Esophagus muscularis mucosa (tissue), 4 donors: ENCODE data around the gene AGPS. TPM values are rescaled to one million over a fixed set of nuclear protein-coding genes. Genes with fewer than 3 reads are reported as not detected.
"Not testable (repeated sequence)": the region's sequence is repeated elsewhere in the genome, so short reads cannot be mapped to it uniquely, and the experiment has no call there.

ENCODE experiments used
- DNase-seq: peaks from one replicate; pipeline ENCODE4 v3.0.0-alpha.2; 2017; ENCODE audit errors: extremely low spot score
- H3K27ac ChIP-seq, 4 donors: fragments of 200-600 bp; sonication (generic); replicated peaks in 1 of 4; 1 replicate in 3 of 4; 2 replicates in 1 of 4; pipeline ENCODE4 v1.5.1; 2016 to 2019; ENCODE audit warnings: mild to moderate bottlenecking in 1 of 4
- H3K27me3 ChIP-seq, 4 donors: fragments of 200-600 bp; sonication (generic); one replicate each; pipeline versions ENCODE4 v1.5.1 to v1.6.0; 2016 to 2019
- H3K36me3 ChIP-seq, 4 donors: fragments of 200-600 bp; sonication (generic); one replicate each; pipeline ENCODE4 v1.5.1; 2016 to 2019
- H3K4me1 ChIP-seq, 4 donors: fragments of 200-600 bp; sonication (generic); one replicate each; pipeline ENCODE4 v1.5.1; 2016 to 2019
- H3K4me3 ChIP-seq, 4 donors: fragments of 200-600 bp; sonication (generic); 1 replicate in 2 of 4; 2 replicates in 2 of 4; pipeline ENCODE4 v1.5.1; 2016 to 2019; ENCODE audit warnings: mild to moderate bottlenecking in 4 of 4, moderate library complexity in 1 of 4
- H3K9me3 ChIP-seq, 4 donors: fragments of 200-600 bp; sonication (generic); 1 replicate in 3 of 4; 2 replicates in 1 of 4; pipeline ENCODE4 v1.5.1; 2016 to 2019
- EP300 ChIP-seq: sonication (generic); formaldehyde crosslinking; IDR thresholded peaks from one replicate; pipeline ENCODE4 v1.6.1; 2017; ENCODE audit warnings: antibody characterized with exemption
- POLR2A ChIP-seq: fragments of 450-650 bp; IDR thresholded peaks from one replicate; pipeline ENCODE4 v1.6.1; 2017; ENCODE audit warnings: antibody characterized with exemption, moderate library complexity, mild to moderate bottlenecking, low read depth
- POLR2AphosphoS5 ChIP-seq, 2 donors: sonication (generic); formaldehyde crosslinking; IDR thresholded peaks; one replicate each; pipeline ENCODE4 v1.6.1; 2017; ENCODE audit warnings: antibody characterized with exemption in 2 of 2
- WGBS: methylation state at CpG from one replicate; pipeline ENCODE4 v1.1.5; 2018; 5-methylcytosine and 5-hydroxymethylcytosine counted together
- intact Hi-C: fragments of 100-400 bp; cut with DNase I; formaldehyde crosslinking; loops from one replicate; pipeline ENCODE4 v1.15.1; 2023
- total RNA-seq, 4 donors: library from RNA; depleted of rRNA; stranded (reverse); fragments of >200 nt; gene quantifications; one replicate each; pipeline versions ENCODE4 v1.1.0 to v1.2.1, GENCODE V29; 2016
- TF ChIP-seq, protein P1 (sequence below), 3 experiments: fragments of 200-600 bp in 2 of 3; fragments of 450-650 bp in 1 of 3; sonication (generic) in 2 of 3; IDR thresholded peaks; one replicate each; pipeline ENCODE4 v1.5.1; 2017 to 2019; ENCODE audit warnings: antibody characterized with exemption in 3 of 3, mild to moderate bottlenecking in 2 of 3, moderate library complexity in 1 of 3

AGPS gene
- total RNA-seq, 4 donors from 2014 or later = 26.3 to 46.1 (median 37.0) TPM

DNA sequence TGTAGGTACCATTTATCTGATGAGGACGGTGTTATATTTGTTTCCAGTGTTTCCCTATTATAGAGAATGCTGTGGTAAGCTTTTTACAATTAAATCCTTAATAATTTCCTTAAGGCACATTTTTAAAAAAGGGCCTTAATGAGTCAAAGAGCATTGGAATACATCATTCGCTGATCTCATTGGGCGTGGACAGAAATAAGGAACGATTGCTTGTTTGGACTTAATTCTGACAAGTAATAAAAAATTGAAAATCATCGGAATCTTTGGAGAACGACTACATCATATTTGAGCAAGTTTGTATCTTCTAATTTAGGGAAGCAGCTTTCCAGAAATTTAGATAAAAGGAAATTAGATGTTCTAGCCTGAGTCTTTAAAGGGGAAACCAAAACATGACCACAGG lies 11.3 kb downstream of the AGPS start:
- WGBS = 67% methylated on average over 6 of the region's 6 CpGs

DNA sequence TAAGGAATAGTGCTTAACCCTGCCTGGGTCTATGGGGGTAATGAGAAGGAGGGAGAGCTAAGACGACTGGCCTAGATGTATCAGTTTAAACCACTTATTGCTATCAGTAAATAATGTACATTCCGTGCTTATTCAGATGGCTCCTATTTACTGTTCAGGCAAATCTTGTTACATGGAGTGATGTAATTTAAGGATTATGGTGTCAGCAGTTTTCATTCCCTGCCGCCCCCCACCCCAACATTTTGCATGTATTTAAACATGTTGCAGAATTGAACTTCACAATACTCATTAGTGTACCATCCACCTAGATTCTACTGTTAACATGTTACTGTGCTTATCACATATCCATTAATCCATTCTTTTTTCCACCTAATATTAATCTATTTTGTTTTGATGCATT lies 11.7 kb downstream of the AGPS start:
- 75% methylated on average over 3 of the region's 3 CpGs for WGBS
- intact Hi-C loops = no loop called here
- H3K4me1 ChIP-seq = peaks cover 5 to 42% (median 22%) of the 10 kb centered on the region in 4 donors

More for the DNA sequence above, 11.3 kb downstream of the AGPS start:
- no peaks in the 10 kb centered on the region for H3K9me3 ChIP-seq
- peaks cover 9 to 45% (median 22%) of the 10 kb centered on the region in 4 donors for H3K4me1 ChIP-seq
- H3K4me3 ChIP-seq = peak overlapping the region in 1 of 4 donors; percentile 3
- DNase-seq = no peak
- intact Hi-C loops = no loop called here
- peak overlapping the region in 1 of 4 donors; percentile 20 for H3K27ac ChIP-seq
- TF ChIP-seq EP300 = no peak
- H3K27me3 ChIP-seq = no peaks in the 10 kb centered on the region
- H3K36me3 ChIP-seq = no peaks in the 10 kb centered on the region

DNA sequence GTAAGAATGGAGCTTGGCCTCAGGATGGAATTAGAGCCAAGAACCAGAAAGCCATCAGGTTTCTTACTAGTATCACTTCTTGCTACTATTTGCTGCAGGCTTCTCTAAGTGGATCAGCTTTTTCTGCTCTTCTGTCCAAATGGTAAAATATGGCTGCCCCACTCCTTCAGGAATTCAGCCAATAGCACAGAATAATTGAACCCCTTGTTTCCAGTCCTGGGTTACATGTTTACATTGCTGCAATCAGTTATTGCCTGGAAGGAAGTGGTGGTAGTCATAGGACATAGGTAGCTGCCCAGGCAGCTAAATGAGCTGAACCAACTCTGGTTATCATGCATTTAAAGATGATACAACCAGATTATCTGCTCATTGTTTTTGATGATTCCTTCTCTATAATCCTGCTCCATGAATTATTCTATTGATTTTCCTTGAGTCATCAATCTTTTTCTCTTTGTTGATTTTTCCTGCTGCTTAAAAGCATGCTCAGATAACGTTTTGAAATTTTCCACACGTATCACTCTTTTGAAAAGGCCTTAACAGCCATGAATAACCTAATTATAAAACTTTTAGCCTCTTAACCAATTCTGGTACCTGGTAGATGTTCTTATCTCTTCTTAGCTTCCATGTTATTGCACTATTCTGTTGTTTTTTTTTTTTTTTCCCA lies 12.6 kb downstream of the AGPS start:
- Histone ChIP-seq H3K4me1 (peaks cover 0 to 32% (median 18%) of the 10 kb centered on the region in 4 donors), H3K27ac (no peak overlapping the region), H3K9me3 (no peaks in the 10 kb centered on the region), H3K36me3 (no peaks in the 10 kb centered on the region), H3K4me3 (no peak overlapping the region), H3K27me3 (no peaks in the 10 kb centered on the region)
- WGBS = 83% methylated on average over 2 of the region's 2 CpGs
- TF ChIP-seq EP300 (no peak), POLR2AphosphoS5 (IDR thresholded peaks at IDR 0.05) (no peak), POLR2A (no peak)
- TF ChIP-seq, protein P1, sequence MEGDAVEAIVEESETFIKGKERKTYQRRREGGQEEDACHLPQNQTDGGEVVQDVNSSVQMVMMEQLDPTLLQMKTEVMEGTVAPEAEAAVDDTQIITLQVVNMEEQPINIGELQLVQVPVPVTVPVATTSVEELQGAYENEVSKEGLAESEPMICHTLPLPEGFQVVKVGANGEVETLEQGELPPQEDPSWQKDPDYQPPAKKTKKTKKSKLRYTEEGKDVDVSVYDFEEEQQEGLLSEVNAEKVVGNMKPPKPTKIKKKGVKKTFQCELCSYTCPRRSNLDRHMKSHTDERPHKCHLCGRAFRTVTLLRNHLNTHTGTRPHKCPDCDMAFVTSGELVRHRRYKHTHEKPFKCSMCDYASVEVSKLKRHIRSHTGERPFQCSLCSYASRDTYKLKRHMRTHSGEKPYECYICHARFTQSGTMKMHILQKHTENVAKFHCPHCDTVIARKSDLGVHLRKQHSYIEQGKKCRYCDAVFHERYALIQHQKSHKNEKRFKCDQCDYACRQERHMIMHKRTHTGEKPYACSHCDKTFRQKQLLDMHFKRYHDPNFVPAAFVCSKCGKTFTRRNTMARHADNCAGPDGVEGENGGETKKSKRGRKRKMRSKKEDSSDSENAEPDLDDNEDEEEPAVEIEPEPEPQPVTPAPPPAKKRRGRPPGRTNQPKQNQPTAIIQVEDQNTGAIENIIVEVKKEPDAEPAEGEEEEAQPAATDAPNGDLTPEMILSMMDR (IDR thresholded peaks at IDR 0.05) = no peak
- no peak for DNase-seq
- intact Hi-C loops = no loop called here

More for the DNA sequence above, 11.7 kb downstream of the AGPS start:
- peak overlapping the region in 1 of 4 donors; percentile 3 for H3K4me3 ChIP-seq
- no peak for DNase-seq
- no peaks in the 10 kb centered on the region for H3K27me3 ChIP-seq
- TF ChIP-seq POLR2AphosphoS5 (IDR thresholded peaks at IDR 0.05) = no peak
- TF ChIP-seq, protein P1 (IDR thresholded peaks at IDR 0.05) = no peak
- no peaks in the 10 kb centered on the region for H3K9me3 ChIP-seq
- no peaks in the 10 kb centered on the region for H3K36me3 ChIP-seq
- H3K27ac ChIP-seq = peak overlapping the region in 1 of 4 donors; percentile 20

DNA sequence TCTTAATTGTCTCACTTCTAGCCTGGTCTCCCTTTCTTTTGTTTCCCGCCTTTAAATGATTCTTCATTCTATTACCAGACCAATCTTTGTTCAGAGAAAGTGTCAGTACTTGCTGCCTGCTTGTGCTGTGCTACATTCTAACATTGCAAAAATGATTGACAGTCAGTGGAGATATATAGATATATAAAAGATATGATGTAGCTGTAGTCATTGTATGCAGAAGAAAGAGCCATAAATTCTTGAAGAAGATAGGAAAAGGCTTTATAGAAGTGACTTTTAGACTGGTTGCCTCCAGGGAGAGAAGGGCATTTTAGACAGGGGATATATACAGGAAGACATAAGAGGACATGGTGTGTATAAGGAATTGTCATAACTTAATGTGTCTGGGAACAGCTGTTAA lies 13.6 kb downstream of the AGPS start:
- no peak for DNase-seq
- no peak overlapping the region for H3K4me3 ChIP-seq
- H3K27me3 ChIP-seq = no peaks in the 10 kb centered on the region
- no peaks in the 10 kb centered on the region for H3K9me3 ChIP-seq
- intact Hi-C loops = no loop called here
- peaks cover 0 to 26% (median 15%) of the 10 kb centered on the region in 4 donors for H3K4me1 ChIP-seq
- no peak overlapping the region for H3K27ac ChIP-seq
- TF ChIP-seq POLR2A (no peak), POLR2AphosphoS5 (IDR thresholded peaks at IDR 0.05) (no peak), EP300 (no peak)
- TF ChIP-seq, protein P1 (IDR thresholded peaks at IDR 0.05) = no peak
- no peaks in the 10 kb centered on the region for H3K36me3 ChIP-seq
- WGBS = 95% methylated on average over 1 of the region's 1 CpG

DNA sequence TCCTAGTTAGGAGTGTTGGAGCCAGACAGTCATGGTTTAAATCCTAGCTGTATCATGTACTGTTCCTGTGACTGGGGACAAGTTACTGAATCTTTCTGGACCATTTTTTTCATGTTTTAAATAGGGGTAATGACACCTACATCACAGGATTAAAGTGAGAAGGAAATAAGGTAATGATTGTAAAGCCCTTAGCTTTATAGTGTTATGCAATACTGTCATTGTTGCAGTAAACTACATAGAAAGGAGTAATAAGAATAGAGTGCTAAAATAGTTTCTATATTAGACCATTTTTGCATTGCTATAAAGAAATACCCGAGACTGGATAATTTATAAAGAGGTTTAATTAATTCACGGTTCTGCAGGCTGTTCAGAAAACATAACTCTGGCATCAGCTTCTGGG lies 14.5 kb downstream of the AGPS start:
- Histone ChIP-seq H3K27ac (no peak overlapping the region), H3K4me3 (no peak overlapping the region), H3K4me1 (peaks cover 0 to 26% (median 15%) of the 10 kb centered on the region in 4 donors), H3K9me3 (no peaks in the 10 kb centered on the region), H3K36me3 (no peaks in the 10 kb centered on the region), H3K27me3 (no peaks in the 10 kb centered on the region)
- DNase-seq = no peak
- 100% methylated on average over 2 of the region's 2 CpGs for WGBS
- intact Hi-C loops = no loop called here
- TF ChIP-seq POLR2AphosphoS5 (IDR thresholded peaks at IDR 0.05) = no peak
- no peak for TF ChIP-seq EP300
- TF ChIP-seq POLR2A = no peak
- TF ChIP-seq, protein P1 (IDR thresholded peaks at IDR 0.05) = no peak

DNA sequence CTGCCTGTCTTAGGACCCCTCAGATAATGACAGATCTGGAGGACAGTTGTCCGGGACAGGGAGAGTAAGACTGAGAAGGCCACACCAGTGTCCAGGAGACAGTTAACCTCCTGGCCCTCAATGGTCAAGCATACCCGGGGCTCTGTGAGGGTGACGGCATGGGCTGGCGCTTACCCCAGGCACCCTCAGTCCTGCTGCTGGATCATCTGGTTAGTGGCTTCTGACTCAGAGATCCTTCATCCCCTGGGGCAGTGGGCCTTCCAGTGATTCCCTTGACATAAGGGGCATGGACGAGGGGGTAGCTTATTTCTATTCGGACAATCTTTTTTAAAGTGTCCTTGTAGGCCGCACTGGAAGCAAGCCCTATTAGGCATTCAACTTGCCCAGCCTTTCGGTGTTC lies 18.1 kb downstream of the AGPS start:
- peaks cover 0 to 11% (median 2%) of the 10 kb centered on the region in 4 donors for H3K4me1 ChIP-seq
- H3K9me3 ChIP-seq, H3K27ac ChIP-seq, H3K27me3 ChIP-seq, H3K36me3 ChIP-seq, H3K4me3 ChIP-seq, DNase-seq: not testable (repeated sequence)
- intact Hi-C loops = loop anchor here (2.0 kb wide), 1 partner anchor 72 kb away; no protein-coding TSS in a partner anchor
- WGBS = 98% methylated on average over 5 of the region's 8 CpGs
